Neutrophil (primary cell): Measurements from ENCODE around the gene ZBTB12.
"Not testable (repeated sequence)": the region's sequence is repeated elsewhere in the genome, so short reads cannot be mapped to it uniquely, and the experiment has no call there.

Experiments
- H3K27ac ChIP-seq: fragments of 200-600 bp; sonication (generic); 2 replicates; pipeline ENCODE4 v1.5.1; 2016; ENCODE audit warnings: mild to moderate bottlenecking, moderate library complexity
- H3K27me3 ChIP-seq: fragments of 200-600 bp; sonication (generic); 2 replicates; pipeline ENCODE4 v1.6.0; 2016; ENCODE audit warnings: mild to moderate bottlenecking
- H3K36me3 ChIP-seq: fragments of 200-600 bp; sonication (generic); 2 replicates; pipeline ENCODE4 v1.5.1; 2017
- H3K4me1 ChIP-seq, 2 experiments: fragments of 200-600 bp in 1 of 2; sonication (generic) in 1 of 2; 1 replicate in 1 of 2; 2 replicates in 1 of 2; pipeline versions ENCODE4 v1.5.1 to v1.6.1; 2013 to 2016; ENCODE audit warnings: low read depth in 1 of 2, low read length in 1 of 2, mild to moderate bottlenecking in 1 of 2, moderate library complexity in 1 of 2; ENCODE audit not compliant: control insufficient read depth in 1 of 2, insufficient read depth in 1 of 2
- H3K4me3 ChIP-seq, 2 experiments: fragments of 200-600 bp in 1 of 2; sonication (generic) in 1 of 2; 1 replicate in 1 of 2; 2 replicates in 1 of 2; pipeline ENCODE4 v1.5.1; 2013 to 2016; ENCODE audit warnings: low read depth in 1 of 2, low read length in 1 of 2, mild to moderate bottlenecking in 1 of 2, moderate library complexity in 1 of 2
- H3K9me3 ChIP-seq: fragments of 200-600 bp; sonication (generic); 2 replicates; pipeline ENCODE4 v1.5.1; 2016
- CTCF ChIP-seq: fragments of 200-600 bp; sonication (generic); IDR thresholded peaks from 2 replicates; pipeline ENCODE4 v1.5.1; 2016; ENCODE audit warnings: antibody characterized with exemption

Gene ZBTB12

GRCh38 chr6:31919624-31920303, 17.9 kb upstream of the ZBTB12 start:
- H3K9me3 ChIP-seq, result no peaks in the 10 kb centered on the region
- H3K4me1 ChIP-seq, result no peaks in the 10 kb centered on the region
- H3K27me3 ChIP-seq, result no peaks in the 10 kb centered on the region
- no peak overlapping the region for H3K27ac ChIP-seq
- TF ChIP-seq CTCF, result no peak
- H3K4me3 ChIP-seq, result no peak overlapping the region
- no peaks in the 10 kb centered on the region for H3K36me3 ChIP-seq

- H3K27ac ChIP-seq, result no peak overlapping the region
- no peaks in the 10 kb centered on the region for H3K36me3 ChIP-seq
- H3K4me3 ChIP-seq, result no peak overlapping the region
- no peaks in the 10 kb centered on the region for H3K27me3 ChIP-seq
- no peaks in the 10 kb centered on the region for H3K9me3 ChIP-seq
- TF ChIP-seq CTCF, result no peak
- H3K4me1 ChIP-seq, result no peaks in the 10 kb centered on the region
Measured at GRCh38 chr6:31918069-31918720, 16.3 kb upstream of the ZBTB12 start.

GRCh38 chr6:31915756-31916155, 13.9 kb upstream of the ZBTB12 start:
- Histone ChIP-seq H3K27me3 (no peaks in the 10 kb centered on the region), H3K9me3 (no peaks in the 10 kb centered on the region), H3K27ac (no peak overlapping the region), H3K4me3 (no peak overlapping the region), H3K4me1 (no peaks in the 10 kb centered on the region), H3K36me3 (no peaks in the 10 kb centered on the region)
- no peak for TF ChIP-seq CTCF

DNA sequence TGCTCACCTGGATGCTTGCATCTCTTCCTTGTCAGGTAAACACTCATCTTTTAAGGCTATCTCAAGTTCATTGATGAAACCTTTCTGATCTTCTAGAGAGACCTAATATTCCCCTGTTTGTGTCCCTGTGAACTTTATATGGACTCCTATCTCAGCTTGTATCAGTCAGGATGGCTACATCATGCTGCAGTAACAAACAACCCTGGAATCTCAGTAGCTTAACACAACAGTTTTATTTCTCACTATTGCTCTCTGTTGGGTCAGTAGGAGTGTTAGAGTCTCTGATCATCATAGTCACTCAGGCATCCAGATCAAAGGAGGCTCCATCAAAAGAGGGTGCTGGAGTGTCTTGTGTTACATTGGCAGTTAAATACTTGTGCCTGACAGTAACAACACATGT, 13.5 kb upstream of the ZBTB12 start:
- Histone ChIP-seq H3K4me1 (no peaks in the 10 kb centered on the region), H3K4me3 (no peak overlapping the region), H3K27ac (no peak overlapping the region), H3K27me3 (no peaks in the 10 kb centered on the region), H3K9me3 (no peaks in the 10 kb centered on the region), H3K36me3 (no peaks in the 10 kb centered on the region)
- no peak for TF ChIP-seq CTCF

GRCh38 chr6:31911826-31912585, 10.1 kb upstream of the ZBTB12 start:
- no peak overlapping the region for H3K4me3 ChIP-seq
- H3K4me1 ChIP-seq, result no peaks in the 10 kb centered on the region
- no peaks in the 10 kb centered on the region for H3K9me3 ChIP-seq
- H3K27me3 ChIP-seq, result no peaks in the 10 kb centered on the region
- no peaks in the 10 kb centered on the region for H3K36me3 ChIP-seq
- H3K27ac ChIP-seq, result no peak overlapping the region
- TF ChIP-seq CTCF, result no peak

- H3K27ac ChIP-seq, H3K4me1 ChIP-seq, H3K4me3 ChIP-seq, H3K36me3 ChIP-seq, H3K9me3 ChIP-seq: not testable (repeated sequence)
- H3K27me3 ChIP-seq, result peaks cover 26% of the 10 kb centered on the region
Measured at GRCh38 chr6:31909298-31909697, 7.4 kb upstream of the ZBTB12 start.
